Measurements from ENCODE around the gene DHX58. TPM values are rescaled to one million over a fixed set of nuclear protein-coding genes. Genes with fewer than 3 reads are reported as not detected.
A peak's percentile ranks its signal among the peaks of the same experiment; 100 is the strongest.

The DHX58 gene
- 0.10 and 0.22 TPM in 2 replicates for polyA plus RNA-seq (2013)

DNA sequence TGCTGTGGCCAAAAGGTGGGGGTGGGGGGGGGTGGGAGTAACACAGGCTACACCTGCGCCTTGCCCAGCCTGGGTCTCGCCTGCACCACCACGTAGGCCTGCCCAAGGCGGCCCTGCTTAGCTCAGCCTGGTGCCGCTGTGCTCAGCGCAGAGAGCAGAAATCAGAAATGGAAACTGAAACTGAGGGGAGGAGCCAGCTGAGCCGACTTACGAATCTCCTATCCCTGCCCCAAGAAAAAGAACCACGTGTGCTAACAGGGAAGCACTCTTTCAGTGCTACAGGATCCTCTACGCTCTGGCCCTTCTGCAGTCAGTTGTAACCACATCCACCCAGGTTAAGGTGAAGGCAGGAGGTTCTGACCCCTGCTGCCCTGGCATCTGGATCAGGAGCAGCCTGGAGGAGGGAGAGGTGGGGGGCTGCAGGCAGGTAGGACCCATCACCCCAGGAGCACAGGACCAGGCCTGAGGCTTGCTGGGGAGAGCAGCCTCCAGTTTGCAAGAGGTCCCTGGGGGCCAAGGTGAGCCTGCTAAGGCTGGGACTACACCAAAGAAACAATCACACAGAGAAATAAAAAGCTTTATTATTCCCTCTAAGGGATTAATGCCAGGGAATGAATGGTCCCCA is at the start of gene DHX58:
Gene DHX58 (minus strand): TSS at position 163 of the 625 bp plus-strand sequence. CDS start 822 bp downstream, outside the sequence.
- Histone ChIP-seq H2BK12ac (ENCODE audit: low read length) (no peak within 1 kb of the TSS), H3K18ac (ENCODE audit: low read length) (no peak within 1 kb of the TSS), H3K79me1 (ENCODE audit: low read length) (no peaks in the 10 kb centered on the region), H3K4me1 (ENCODE audit: control insufficient read depth in 1 of 2, insufficient read depth in 2 of 2, low read length in 2 of 2) (no peaks in the 10 kb centered on the region), H3K27me3 (ENCODE audit: insufficient read depth, low read length) (no peaks in the 10 kb centered on the region), H3K79me2 (ENCODE audit: control insufficient read depth, insufficient read depth, low read length, poor library complexity) (no peaks in the 10 kb centered on the region), H2BK5ac (ENCODE audit: low read depth, low read length, poor library complexity) (no peak within 1 kb of the TSS), H3K23ac (ENCODE audit: low read length) (no peak within 1 kb of the TSS), H4K12ac (ENCODE audit: low read depth, low read length) (no peak within 1 kb of the TSS), H2BK120ac (ENCODE audit: insufficient read depth, low read length, poor library complexity) (no peak within 1 kb of the TSS), H4K91ac (ENCODE audit: low read depth, low read length) (no peak within 1 kb of the TSS), H3K9me3 (ENCODE audit: insufficient read depth, low read depth, low read length) (peaks cover 2% of the 10 kb centered on the region), H4K8ac (ENCODE audit: low read depth, low read length) (no peak within 1 kb of the TSS), H3K14ac (ENCODE audit: low read length) (no peak within 1 kb of the TSS), H3K4me2 (ENCODE audit: low read length) (no peak within 1 kb of the TSS), H3K4me3 (ENCODE audit: low read depth, low read length) (no peak within 1 kb of the TSS), H3K9ac (ENCODE audit: low read length) (no peak within 1 kb of the TSS), H3K27ac (ENCODE audit: low read depth, low read length) (no peak within 1 kb of the TSS), H2AK5ac (ENCODE audit: low read length) (no peak within 1 kb of the TSS), H2AFZ (ENCODE audit: insufficient read depth, low read length, poor library complexity) (no peak within 1 kb of the TSS), H3K4ac (ENCODE audit: low read depth, low read length) (no peak within 1 kb of the TSS), H3K36me3 (ENCODE audit: control insufficient read depth in 1 of 2, insufficient read depth in 2 of 2, low read length in 2 of 2) (peaks cover 7 to 14% of the 10 kb centered on the region in 2 experiments)
- peak; percentile 79 to 85 for DNase-seq
- no CpG with 5 or more reads among the region's 10 CpGs for WGBS (ENCODE audit: extremely low coverage, insufficient coverage, insufficient read length)

GRCh38 chr17:42160531-42160910 is 48.0 kb upstream of the DHX58 start:
- WGBS (ENCODE audit: extremely low coverage, insufficient coverage, insufficient read length): no CpG with 5 or more reads among the region's 7 CpGs
- Histone ChIP-seq H3K4me2 (ENCODE audit: low read length) (no peak overlapping the region), H2BK5ac (ENCODE audit: low read depth, low read length, poor library complexity) (no peak overlapping the region), H4K12ac (ENCODE audit: low read depth, low read length) (no peak overlapping the region), H3K27me3 (ENCODE audit: insufficient read depth, low read length) (no peaks in the 10 kb centered on the region), H3K27ac (ENCODE audit: low read depth, low read length) (no peak overlapping the region), H2BK12ac (ENCODE audit: low read length) (no peak overlapping the region), H3K79me2 (ENCODE audit: control insufficient read depth, insufficient read depth, low read length, poor library complexity) (no peaks in the 10 kb centered on the region), H3K4me1 (ENCODE audit: control insufficient read depth in 1 of 2, insufficient read depth in 2 of 2, low read length in 2 of 2) (peaks cover 5 to 6% of the 10 kb centered on the region in 2 experiments), H2AFZ (ENCODE audit: insufficient read depth, low read length, poor library complexity) (no peak overlapping the region), H2AK5ac (ENCODE audit: low read length) (no peak overlapping the region), H4K8ac (ENCODE audit: low read depth, low read length) (no peak overlapping the region), H3K23ac (ENCODE audit: low read length) (no peak overlapping the region), H3K36me3 (ENCODE audit: control insufficient read depth in 1 of 2, insufficient read depth in 2 of 2, low read length in 2 of 2) (no peaks in the 10 kb centered on the region), H3K4me3 (ENCODE audit: low read depth, low read length) (no peak overlapping the region), H3K18ac (ENCODE audit: low read length) (no peak overlapping the region), H3K4ac (ENCODE audit: low read depth, low read length) (no peak overlapping the region), H3K9ac (ENCODE audit: low read length) (no peak overlapping the region), H3K9me3 (ENCODE audit: insufficient read depth, low read depth, low read length) (peaks cover 2% of the 10 kb centered on the region), H2BK120ac (ENCODE audit: insufficient read depth, low read length, poor library complexity) (no peak overlapping the region), H3K79me1 (ENCODE audit: low read length) (peaks cover under 1% of the 10 kb centered on the region), H3K14ac (ENCODE audit: low read length) (no peak overlapping the region), H4K91ac (ENCODE audit: low read depth, low read length) (no peak overlapping the region)
- no peak for DNase-seq

DNA sequence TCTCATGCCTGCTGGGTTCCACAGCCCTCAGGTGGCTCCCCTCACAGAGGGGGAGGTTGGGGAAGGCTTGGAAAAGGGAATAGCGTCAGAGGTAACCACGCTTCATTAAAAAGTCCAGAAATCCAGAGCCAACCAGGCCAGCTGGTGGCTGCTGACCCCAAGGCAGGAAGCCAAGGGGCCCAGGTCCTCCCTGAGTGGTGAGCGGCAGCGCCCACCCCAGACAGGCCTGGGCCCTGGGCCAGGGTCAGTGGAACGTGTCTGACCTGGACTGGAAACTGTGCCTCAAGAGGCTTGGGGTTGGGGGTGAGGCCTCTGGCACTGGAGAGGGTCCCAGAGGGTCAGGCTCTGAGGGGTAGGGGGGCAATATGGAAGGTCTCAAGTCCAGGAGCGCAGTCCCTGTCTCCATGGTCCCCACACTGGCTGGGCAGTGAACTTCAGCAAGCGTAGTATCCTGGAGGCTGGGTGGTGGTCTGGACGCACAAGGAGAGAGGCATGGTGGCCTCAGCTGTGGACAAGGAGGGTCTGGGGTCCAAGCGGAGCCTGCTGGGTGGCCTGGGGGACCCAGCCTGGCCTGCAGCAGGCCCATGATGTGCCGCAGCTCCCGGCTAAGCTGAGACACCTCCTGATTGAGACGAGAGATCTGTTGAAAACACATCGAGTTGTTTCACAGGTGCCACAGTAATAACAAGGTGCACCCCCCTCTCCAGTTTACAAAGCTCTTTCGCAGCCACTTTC is 47.4 kb upstream of the DHX58 start:
- Histone ChIP-seq H2BK120ac (ENCODE audit: insufficient read depth, low read length, poor library complexity) (no peak overlapping the region), H2AK5ac (ENCODE audit: low read length) (no peak overlapping the region), H3K79me1 (ENCODE audit: low read length) (peaks cover 3% of the 10 kb centered on the region), H3K4me2 (ENCODE audit: low read length) (no peak overlapping the region), H2BK5ac (ENCODE audit: low read depth, low read length, poor library complexity) (no peak overlapping the region), H3K4me1 (ENCODE audit: control insufficient read depth in 1 of 2, insufficient read depth in 2 of 2, low read length in 2 of 2) (peaks cover 7 to 8% of the 10 kb centered on the region in 2 experiments), H3K23ac (ENCODE audit: low read length) (no peak overlapping the region), H3K9me3 (ENCODE audit: insufficient read depth, low read depth, low read length) (peaks cover 2% of the 10 kb centered on the region), H3K27ac (ENCODE audit: low read depth, low read length) (no peak overlapping the region), H3K18ac (ENCODE audit: low read length) (no peak overlapping the region), H3K79me2 (ENCODE audit: control insufficient read depth, insufficient read depth, low read length, poor library complexity) (no peaks in the 10 kb centered on the region), H3K27me3 (ENCODE audit: insufficient read depth, low read length) (no peaks in the 10 kb centered on the region), H4K91ac (ENCODE audit: low read depth, low read length) (no peak overlapping the region), H3K36me3 (ENCODE audit: control insufficient read depth in 1 of 2, insufficient read depth in 2 of 2, low read length in 2 of 2) (no peaks in the 10 kb centered on the region), H2BK12ac (ENCODE audit: low read length) (no peak overlapping the region), H3K9ac (ENCODE audit: low read length) (no peak overlapping the region), H3K14ac (ENCODE audit: low read length) (no peak overlapping the region), H3K4me3 (ENCODE audit: low read depth, low read length) (no peak overlapping the region), H3K4ac (ENCODE audit: low read depth, low read length) (no peak overlapping the region), H4K8ac (ENCODE audit: low read depth, low read length) (no peak overlapping the region), H4K12ac (ENCODE audit: low read depth, low read length) (no peak overlapping the region), H2AFZ (ENCODE audit: insufficient read depth, low read length, poor library complexity) (no peak overlapping the region)
- no peak for DNase-seq
- no CpG with 5 or more reads among the region's 14 CpGs for WGBS (ENCODE audit: extremely low coverage, insufficient coverage, insufficient read length)

DNA sequence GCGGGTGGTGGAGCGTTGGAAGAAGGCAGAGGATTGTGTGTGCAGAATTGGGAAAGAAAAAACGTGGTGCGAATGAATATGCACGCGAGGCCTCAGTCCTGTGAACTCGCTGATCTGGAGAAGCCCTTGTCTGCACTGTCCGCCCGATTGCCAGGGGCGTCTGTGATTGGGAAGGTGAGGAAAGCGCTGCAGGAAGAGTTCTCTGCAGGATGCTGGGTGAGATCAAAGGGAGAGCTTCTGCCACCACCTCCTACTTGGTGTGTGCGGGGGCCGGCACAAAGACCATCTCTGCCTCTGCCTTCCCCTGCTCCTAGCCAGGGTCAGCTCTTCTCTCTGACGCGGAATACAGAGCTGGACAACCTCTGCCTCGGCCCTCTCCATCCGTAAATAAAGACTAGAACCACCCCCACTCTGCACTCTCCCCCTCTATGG is 43.1 kb upstream of the DHX58 start:
- peak overlapping the region; percentile 25 for H3K18ac ChIP-seq (ENCODE audit: low read length)
- peak overlapping the region; percentile 4 for H2BK120ac ChIP-seq (ENCODE audit: insufficient read depth, low read length, poor library complexity)
- peak overlapping the region; percentile 56 for H4K8ac ChIP-seq (ENCODE audit: low read depth, low read length)
- H3K9ac ChIP-seq (ENCODE audit: low read length): no peak overlapping the region
- WGBS (ENCODE audit: extremely low coverage, insufficient coverage, insufficient read length): no CpG with 5 or more reads among the region's 17 CpGs
- H3K9me3 ChIP-seq (ENCODE audit: insufficient read depth, low read depth, low read length): no peaks in the 10 kb centered on the region
- H3K27ac ChIP-seq (ENCODE audit: low read depth, low read length): no peak overlapping the region
- H3K4ac ChIP-seq (ENCODE audit: low read depth, low read length): no peak overlapping the region
- H2BK12ac ChIP-seq (ENCODE audit: low read length): no peak overlapping the region
- H3K36me3 ChIP-seq (ENCODE audit: control insufficient read depth in 1 of 2, insufficient read depth in 2 of 2, low read length in 2 of 2): peaks cover 4 to 7% of the 10 kb centered on the region in 2 experiments
- peaks cover 8 to 18% of the 10 kb centered on the region in 2 experiments for H3K4me1 ChIP-seq (ENCODE audit: control insufficient read depth in 1 of 2, insufficient read depth in 2 of 2, low read length in 2 of 2)
- peak overlapping the region; percentile 55 for H3K4me3 ChIP-seq (ENCODE audit: low read depth, low read length)
- H4K12ac ChIP-seq (ENCODE audit: low read depth, low read length): peak overlapping the region; percentile 67
- H3K79me2 ChIP-seq (ENCODE audit: control insufficient read depth, insufficient read depth, low read length, poor library complexity): peaks cover 13% of the 10 kb centered on the region
- H3K79me1 ChIP-seq (ENCODE audit: low read length): peaks cover 8% of the 10 kb centered on the region
- H2AFZ ChIP-seq (ENCODE audit: insufficient read depth, low read length, poor library complexity): peak overlapping the region; percentile 37
- no peak overlapping the region for H3K23ac ChIP-seq (ENCODE audit: low read length)
- no peaks in the 10 kb centered on the region for H3K27me3 ChIP-seq (ENCODE audit: insufficient read depth, low read length)
- no peak overlapping the region for H2AK5ac ChIP-seq (ENCODE audit: low read length)
- peak in 1 of 2 donors; percentile 40 for DNase-seq
- no peak overlapping the region for H2BK5ac ChIP-seq (ENCODE audit: low read depth, low read length, poor library complexity)
- peak overlapping the region; percentile 62 for H3K4me2 ChIP-seq (ENCODE audit: low read length)
- H3K14ac ChIP-seq (ENCODE audit: low read length): peak overlapping the region; percentile 53
- H4K91ac ChIP-seq (ENCODE audit: low read depth, low read length): peak overlapping the region; percentile 28

All from trophoblast cell (in vitro differentiated cells and primary cell).